Karpas-422 (cell line): ENCODE measurements around the gene SNX20. TPM values are rescaled to one million over a fixed set of nuclear protein-coding genes. Genes with fewer than 3 reads are reported as not detected.

ENCODE experiments used
- DNase-seq: peaks from one replicate; pipeline ENCODE4 v3.0.0-alpha.2; 2015
- H2AFZ ChIP-seq: fragments of 200-600 bp; sonication (generic); 2 replicates; pipeline ENCODE4 v1.6.1; 2014; ENCODE audit warnings: antibody characterized with exemption, low read length, mixed read lengths
- H3K27ac ChIP-seq: fragments of 200-600 bp; sonication (generic); 2 replicates; pipeline ENCODE4 v1.5.1; 2014; ENCODE audit warnings: mild to moderate bottlenecking, low read length, moderate library complexity
- H3K27me3 ChIP-seq: fragments of 200-600 bp; sonication (generic); 2 replicates; pipeline ENCODE4 v1.6.1; 2014; ENCODE audit warnings: low read length, mixed read lengths
- H3K36me3 ChIP-seq: fragments of 200-600 bp; sonication (generic); 2 replicates; pipeline ENCODE4 v1.6.1; 2014; ENCODE audit warnings: low read length, mixed read lengths; ENCODE audit not compliant: insufficient read depth
- H3K4me1 ChIP-seq: fragments of 200-600 bp; sonication (generic); 2 replicates; pipeline ENCODE4 v1.6.1; 2014; ENCODE audit warnings: mild to moderate bottlenecking, low read length, mixed read lengths
- H3K4me2 ChIP-seq: fragments of 200-600 bp; sonication (generic); 2 replicates; pipeline ENCODE4 v1.6.1; 2014; ENCODE audit warnings: low read length, low read depth, mild to moderate bottlenecking; ENCODE audit not compliant: poor library complexity, severe bottlenecking
- H3K4me3 ChIP-seq: fragments of 200-600 bp; sonication (generic); 2 replicates; pipeline ENCODE4 v1.5.1; 2014; ENCODE audit warnings: mild to moderate bottlenecking, antibody characterized with exemption, low read length, mixed read lengths
- H3K79me2 ChIP-seq: fragments of 200-600 bp; sonication (generic); 2 replicates; pipeline ENCODE4 v1.6.1; 2014; ENCODE audit warnings: mild to moderate bottlenecking, low read length, mixed read lengths
- H3K9ac ChIP-seq: fragments of 200-600 bp; sonication (generic); 2 replicates; pipeline ENCODE4 v1.6.0; 2014; ENCODE audit warnings: low read length
- H3K9me2 ChIP-seq: fragments of 200-600 bp; sonication (generic), shearing (Covaris generic); replicated peaks from 2 replicates; pipeline ENCODE4 v1.6.0; 2014; ENCODE audit warnings: mild to moderate bottlenecking, low read length, moderate library complexity; ENCODE audit not compliant: insufficient read depth
- H3K9me3 ChIP-seq: fragments of 300-700, 200-600 bp; sonication (generic); 2 replicates; pipeline ENCODE4 v1.6.1; 2014; ENCODE audit warnings: low read length, mixed read lengths
- H4K20me1 ChIP-seq: fragments of 200-600 bp; sonication (generic); 2 replicates; pipeline ENCODE4 v1.6.1; 2014; ENCODE audit warnings: mild to moderate bottlenecking, antibody characterized with exemption, low read length, low read depth; ENCODE audit not compliant: insufficient read depth
- total RNA-seq: library from RNA; depleted of rRNA; stranded (reverse); fragments of >200 nt; shearing (Covaris generic); gene quantifications from 2 replicates; pipeline ENCODE4 v1.2.3, GENCODE V29; 2014; ENCODE audit warnings: low replicate concordance

SNX20 gene
- total RNA-seq, 1 experiment from 2014 or later, result 10.2 TPM

GRCh38 chr16:50634090-50634489 is 47.0 kb downstream of the SNX20 start:
- H4K20me1 ChIP-seq, result no peaks in the 10 kb centered on the region
- DNase-seq, result no peak
- no peaks in the 10 kb centered on the region for H3K9me3 ChIP-seq
- no peaks in the 10 kb centered on the region for H3K36me3 ChIP-seq
- no peaks in the 10 kb centered on the region for H3K9me2 ChIP-seq
- no peak overlapping the region for H3K27ac ChIP-seq
- H3K4me3 ChIP-seq, result no peak overlapping the region
- H3K4me2 ChIP-seq, result no peak overlapping the region
- H3K4me1 ChIP-seq, result no peaks in the 10 kb centered on the region
- H3K27me3 ChIP-seq, result no peaks in the 10 kb centered on the region; the same call in 1 of the 2 replicates
- H3K79me2 ChIP-seq, result no peaks in the 10 kb centered on the region
- no peak overlapping the region for H3K9ac ChIP-seq
- no peak overlapping the region for H2AFZ ChIP-seq

DNA sequence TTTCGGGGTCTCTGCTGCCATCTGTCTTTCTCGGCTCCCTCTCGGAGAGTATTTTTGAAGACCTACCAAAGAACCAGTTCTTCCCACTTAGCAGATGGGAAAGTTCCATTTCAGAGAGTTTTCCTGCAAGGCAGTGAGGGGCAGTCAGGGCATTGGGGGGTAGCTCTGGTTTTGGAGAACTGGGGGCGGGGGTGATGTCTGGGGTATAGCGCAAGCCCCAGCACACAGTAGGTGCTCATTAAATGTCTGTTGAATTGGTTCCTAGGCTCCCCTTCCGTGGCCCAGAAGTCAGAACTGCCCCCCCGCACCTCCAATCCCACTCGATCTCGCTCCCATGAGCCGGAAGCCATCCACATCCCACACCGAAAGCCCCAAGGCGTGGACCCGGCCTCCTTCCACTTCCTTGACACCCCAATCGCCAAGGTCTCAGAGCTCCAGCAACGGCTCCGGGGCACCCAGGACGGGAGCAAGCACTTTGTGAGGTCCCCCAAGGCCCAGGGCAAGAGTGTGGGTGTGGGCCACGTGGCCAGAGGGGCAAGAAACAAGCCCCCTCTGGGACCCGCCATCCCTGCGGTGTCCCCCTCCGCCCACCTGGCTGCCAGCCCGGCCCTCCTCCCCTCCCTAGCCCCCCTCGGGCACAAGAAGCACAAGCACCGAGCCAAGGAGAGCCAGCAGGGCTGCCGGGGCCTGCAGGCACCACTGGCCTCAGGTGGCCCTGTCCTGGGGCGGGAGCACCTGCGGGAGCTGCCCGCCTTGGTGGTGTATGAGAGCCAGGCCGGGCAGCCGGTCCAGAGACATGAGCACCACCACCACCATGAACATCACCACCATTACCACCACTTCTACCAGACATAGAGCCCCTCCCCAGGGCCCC is 47.9 kb downstream of the SNX20 start:
- no peak overlapping the region for H3K27ac ChIP-seq
- no peaks in the 10 kb centered on the region for H3K36me3 ChIP-seq

GRCh38 chr16:50631985-50632576 is 49.0 kb downstream of the SNX20 start:
- no peak overlapping the region for H3K4me2 ChIP-seq
- H3K4me1 ChIP-seq, result no peaks in the 10 kb centered on the region
- no peaks in the 10 kb centered on the region for H3K9me3 ChIP-seq
- no peak overlapping the region for H3K4me3 ChIP-seq
- no peaks in the 10 kb centered on the region; the same call in 1 of the 2 replicates for H3K27me3 ChIP-seq
- H3K27ac ChIP-seq, result no peak overlapping the region
- DNase-seq, result no peak
- H3K9me2 ChIP-seq, result no peaks in the 10 kb centered on the region
- no peak overlapping the region for H3K9ac ChIP-seq
- no peaks in the 10 kb centered on the region for H4K20me1 ChIP-seq
- H3K36me3 ChIP-seq, result no peaks in the 10 kb centered on the region
- no peak overlapping the region for H2AFZ ChIP-seq
- no peaks in the 10 kb centered on the region for H3K79me2 ChIP-seq

More for the DNA sequence above, 47.9 kb downstream of the SNX20 start:
- no peak for DNase-seq
- Histone ChIP-seq H3K27me3 (no peaks in the 10 kb centered on the region; the same call in 1 of the 2 replicates), H4K20me1 (no peaks in the 10 kb centered on the region), H3K9me2 (no peaks in the 10 kb centered on the region), H3K4me3 (no peak overlapping the region), H3K9ac (no peak overlapping the region), H3K4me2 (no peak overlapping the region), H3K79me2 (no peaks in the 10 kb centered on the region), H3K9me3 (no peaks in the 10 kb centered on the region), H3K4me1 (no peaks in the 10 kb centered on the region), H2AFZ (no peak overlapping the region)

GRCh38 chr16:50631249-50631984 is 49.7 kb downstream of the SNX20 start:
- no peaks in the 10 kb centered on the region for H3K36me3 ChIP-seq
- H3K27ac ChIP-seq, result no peak overlapping the region
- H3K9me2 ChIP-seq, result no peaks in the 10 kb centered on the region
- no peaks in the 10 kb centered on the region for H3K4me1 ChIP-seq
- no peaks in the 10 kb centered on the region for H3K9me3 ChIP-seq
- no peak overlapping the region for H2AFZ ChIP-seq
- no peaks in the 10 kb centered on the region; the same call in 1 of the 2 replicates for H3K27me3 ChIP-seq
- H3K4me3 ChIP-seq, result no peak overlapping the region
- no peak overlapping the region for H3K4me2 ChIP-seq
- DNase-seq, result no peak
- H4K20me1 ChIP-seq, result no peaks in the 10 kb centered on the region
- H3K79me2 ChIP-seq, result no peaks in the 10 kb centered on the region
- H3K9ac ChIP-seq, result no peak overlapping the region

GRCh38 chr16:50630394-50631020 is 50.6 kb downstream of the SNX20 start:
- no peak overlapping the region for H3K4me3 ChIP-seq
- no peaks in the 10 kb centered on the region for H3K9me3 ChIP-seq
- H3K9ac ChIP-seq, result no peak overlapping the region
- no peak for DNase-seq
- no peak overlapping the region for H3K4me2 ChIP-seq
- H3K4me1 ChIP-seq, result no peaks in the 10 kb centered on the region
- no peak overlapping the region for H2AFZ ChIP-seq
- no peaks in the 10 kb centered on the region for H3K36me3 ChIP-seq
- H3K27ac ChIP-seq, result no peak overlapping the region
- H3K9me2 ChIP-seq, result no peaks in the 10 kb centered on the region
- no peaks in the 10 kb centered on the region for H3K79me2 ChIP-seq
- no peaks in the 10 kb centered on the region for H3K27me3 ChIP-seq
- no peaks in the 10 kb centered on the region for H4K20me1 ChIP-seq

DNA sequence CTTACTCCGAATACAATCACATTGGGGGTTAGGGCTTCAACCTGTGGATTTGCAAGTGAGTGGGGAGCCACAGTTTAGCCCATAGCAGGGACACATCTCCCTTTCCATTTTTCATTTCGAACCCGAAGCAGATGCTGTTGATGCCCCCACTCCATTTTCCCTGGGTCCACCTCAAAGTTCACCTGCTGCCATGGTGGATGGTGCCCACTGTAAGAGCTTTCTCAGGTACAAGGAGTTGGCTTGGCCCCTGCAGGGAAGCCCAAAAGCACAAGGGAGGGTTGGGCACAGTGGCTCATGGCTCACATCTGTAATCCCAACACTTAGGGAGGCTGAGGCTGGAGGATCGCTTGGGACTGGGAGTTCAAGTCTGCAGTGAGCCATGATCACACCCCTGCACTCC is 51.8 kb downstream of the SNX20 start:
- H4K20me1 ChIP-seq, result no peaks in the 10 kb centered on the region
- H3K27ac ChIP-seq, result no peak overlapping the region
- no peaks in the 10 kb centered on the region for H3K36me3 ChIP-seq
- H3K79me2 ChIP-seq, result no peaks in the 10 kb centered on the region
- H3K4me3 ChIP-seq, result no peak overlapping the region
- H3K9me2 ChIP-seq, result no peaks in the 10 kb centered on the region
- H3K4me1 ChIP-seq, result no peaks in the 10 kb centered on the region
- H3K4me2 ChIP-seq, result no peak overlapping the region
- DNase-seq, result no peak
- H3K9ac ChIP-seq, result no peak overlapping the region
- no peak overlapping the region for H2AFZ ChIP-seq
- no peaks in the 10 kb centered on the region for H3K27me3 ChIP-seq
- no peaks in the 10 kb centered on the region for H3K9me3 ChIP-seq

DNA sequence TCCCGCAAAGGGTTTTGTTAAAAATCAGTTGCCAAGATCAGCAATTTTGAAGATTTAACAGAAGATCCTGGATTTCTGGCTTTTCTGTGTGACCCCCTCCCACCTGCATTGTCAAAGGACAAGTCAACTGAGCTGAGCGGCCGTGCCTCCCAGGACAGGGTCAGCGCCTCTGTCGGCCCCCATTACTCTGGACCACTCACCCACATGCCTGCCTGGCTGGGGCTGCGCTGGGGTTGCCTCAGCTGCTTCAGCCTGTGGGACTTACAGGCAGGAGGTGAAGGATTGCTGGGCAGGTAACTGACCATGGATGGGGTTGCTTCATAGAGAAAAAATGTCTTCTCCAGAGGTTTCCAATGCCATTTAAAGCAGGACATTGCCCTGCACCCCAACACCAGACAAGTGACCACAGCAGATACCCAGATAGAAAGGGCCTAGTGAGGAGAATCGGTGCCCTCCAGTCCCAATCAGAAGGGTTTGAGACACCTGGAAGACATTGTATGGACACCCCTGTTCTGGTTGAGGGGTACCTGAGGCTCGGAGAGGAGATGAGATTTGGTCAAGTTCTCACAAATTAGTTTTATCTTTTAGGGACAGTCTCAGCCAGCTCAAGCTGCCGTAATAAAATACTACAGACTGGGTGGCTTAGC is 52.8 kb downstream of the SNX20 start:
- H3K9me2 ChIP-seq, result no peaks in the 10 kb centered on the region
- no peaks in the 10 kb centered on the region for H3K27me3 ChIP-seq
- H3K9ac ChIP-seq, result no peak overlapping the region
- DNase-seq, result no peak
- H3K4me3 ChIP-seq, result no peak overlapping the region
- no peaks in the 10 kb centered on the region for H4K20me1 ChIP-seq
- no peaks in the 10 kb centered on the region for H3K79me2 ChIP-seq
- no peaks in the 10 kb centered on the region for H3K36me3 ChIP-seq
- no peak overlapping the region for H2AFZ ChIP-seq
- no peak overlapping the region for H3K4me2 ChIP-seq
- H3K27ac ChIP-seq, result no peak overlapping the region
- H3K9me3 ChIP-seq, result no peaks in the 10 kb centered on the region
- no peaks in the 10 kb centered on the region for H3K4me1 ChIP-seq
